Fibroblast of skin of abdomen (primary cell): ENCODE data around the gene TNPO3. TPM values are rescaled to one million over a fixed set of nuclear protein-coding genes. Genes with fewer than 3 reads are reported as not detected.

Experiments used
- DNase-seq: peaks from one replicate; pipeline ENCODE4 v3.0.0-alpha.2; 2013
- polyA plus RNA-seq, 2 experiments: library from polyadenylated mRNA; unstranded; fragments of 120-200 nt; gene quantifications; one replicate each; pipeline ENCODE4 v1.2.1, GENCODE V29; 2013; ENCODE audit not compliant: insufficient read length in 2 of 2

Gene TNPO3
- 42.0 TPM for polyA plus RNA-seq (2013, experiment 1 of 2; ENCODE audit: insufficient read length)
- polyA plus RNA-seq (2013, experiment 2 of 2; ENCODE audit: insufficient read length), result 40.1 TPM

GRCh38 chr7:129054438-129055293 is at the start of gene TNPO3:
TNPO3 (minus strand) TSS chr7:129055111; CDS start chr7:129054770, 341 bp downstream.
- peak; percentile 92 for DNase-seq

GRCh38 chr7:129103561-129104324 is 48.8 kb upstream of the TNPO3 start:
- DNase-seq, result no peak

- DNase-seq, result peak; percentile 12
Measured at GRCh38 chr7:129101746-129102145, 46.8 kb upstream of the TNPO3 start.

DNA sequence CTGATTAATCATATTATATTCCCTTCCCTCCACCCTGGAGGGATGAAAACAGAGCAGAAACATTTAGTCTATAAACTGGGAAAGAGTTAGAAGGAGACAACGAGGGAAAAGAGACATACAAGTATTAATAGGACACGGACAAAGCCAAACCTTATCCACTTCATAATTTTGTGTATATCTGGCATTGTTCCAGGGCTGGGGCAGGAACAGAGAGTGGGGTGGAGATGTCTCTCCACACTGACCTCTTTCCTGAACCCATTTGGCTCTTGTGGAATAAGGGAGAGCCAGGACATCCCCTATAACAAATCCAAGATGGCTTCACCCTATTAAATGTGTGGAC is 45.9 kb upstream of the TNPO3 start:
- no peak for DNase-seq

GRCh38 chr7:129098409-129099084 is 43.6 kb upstream of the TNPO3 start:
- no peak for DNase-seq

DNA sequence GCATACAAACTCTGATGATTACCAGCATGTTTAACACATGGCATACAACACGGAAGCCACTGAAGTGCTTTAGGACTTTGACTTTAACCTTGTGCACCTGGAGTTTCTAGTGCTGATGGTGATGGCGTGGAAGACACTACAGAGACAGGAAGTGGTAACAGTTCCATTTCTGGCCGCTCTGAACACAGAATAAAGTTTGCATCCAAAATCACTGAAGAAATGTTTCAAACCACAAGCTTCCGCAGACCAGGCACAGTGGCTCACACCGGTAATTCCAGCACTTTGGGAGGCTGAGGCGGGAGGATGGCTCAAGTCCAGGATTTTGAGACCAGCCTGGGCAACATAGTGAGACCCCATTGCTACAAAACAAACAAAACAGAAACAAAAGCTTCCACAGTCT is 40.3 kb upstream of the TNPO3 start:
- DNase-seq, result no peak

- DNase-seq, result no peak
Measured at GRCh38 chr7:129094501-129094900, 39.6 kb upstream of the TNPO3 start.

GRCh38 chr7:129093867-129094456 is 39.1 kb upstream of the TNPO3 start:
- no peak for DNase-seq

DNA sequence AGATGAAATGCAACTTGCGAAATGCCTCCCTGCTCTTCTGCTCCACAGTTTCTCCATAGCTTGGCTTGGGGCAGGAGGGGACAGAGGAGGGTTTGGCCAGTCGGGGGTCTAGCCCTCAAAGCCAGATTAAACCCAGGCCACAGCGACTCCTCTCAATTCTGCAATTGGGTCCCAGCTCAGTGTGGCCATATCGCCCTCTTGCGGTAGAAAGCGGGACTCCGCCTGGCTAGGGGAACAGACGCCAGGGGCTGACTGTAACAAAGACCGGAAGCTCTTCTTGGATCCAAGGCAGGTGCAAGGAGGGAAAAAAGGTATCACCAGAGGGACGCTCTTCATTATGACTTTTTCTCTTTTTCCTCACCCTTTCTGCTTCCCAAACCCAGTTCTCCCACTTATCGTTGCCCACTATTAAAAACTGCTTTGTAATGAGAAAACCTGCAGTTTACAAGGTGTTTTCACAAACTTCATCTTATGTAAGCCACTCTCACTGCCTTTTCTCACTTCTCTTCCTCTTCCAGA is 36.6 kb upstream of the TNPO3 start:
- peak; percentile 49 for DNase-seq

DNA sequence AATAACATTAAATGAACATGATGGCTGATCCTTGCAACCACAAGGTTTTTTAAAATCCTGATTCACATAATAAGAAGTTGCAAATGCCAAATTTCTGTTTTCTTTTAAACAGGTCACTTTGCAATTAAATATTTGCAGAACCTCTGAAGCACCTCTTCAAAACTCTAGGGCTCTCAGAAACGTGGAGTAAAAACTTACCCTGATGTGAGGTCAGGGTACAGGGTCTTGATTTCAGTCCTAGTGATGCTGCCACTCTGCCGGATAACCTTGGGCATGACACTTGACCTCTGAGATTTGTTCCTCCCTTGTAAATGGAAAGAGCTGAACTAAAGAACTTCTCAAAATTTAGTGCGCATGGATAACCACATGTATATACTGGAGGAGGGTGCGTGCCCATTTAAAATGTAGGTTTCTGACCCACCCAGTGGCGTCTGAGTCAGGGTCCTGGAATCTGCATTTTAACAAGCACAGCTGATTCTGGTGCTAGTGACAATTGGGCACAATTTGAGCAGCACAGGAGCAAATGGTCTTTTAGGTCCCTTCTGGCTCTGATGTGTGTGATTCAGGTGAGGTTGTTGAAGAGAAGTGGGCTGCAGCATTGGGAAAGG is 35.5 kb upstream of the TNPO3 start:
- DNase-seq, result no peak

GRCh38 chr7:129089521-129090212 is 34.8 kb upstream of the TNPO3 start:
- DNase-seq, result no peak

- DNase-seq, result no peak
Measured at GRCh38 chr7:129084801-129085551, 30.1 kb upstream of the TNPO3 start.

DNA sequence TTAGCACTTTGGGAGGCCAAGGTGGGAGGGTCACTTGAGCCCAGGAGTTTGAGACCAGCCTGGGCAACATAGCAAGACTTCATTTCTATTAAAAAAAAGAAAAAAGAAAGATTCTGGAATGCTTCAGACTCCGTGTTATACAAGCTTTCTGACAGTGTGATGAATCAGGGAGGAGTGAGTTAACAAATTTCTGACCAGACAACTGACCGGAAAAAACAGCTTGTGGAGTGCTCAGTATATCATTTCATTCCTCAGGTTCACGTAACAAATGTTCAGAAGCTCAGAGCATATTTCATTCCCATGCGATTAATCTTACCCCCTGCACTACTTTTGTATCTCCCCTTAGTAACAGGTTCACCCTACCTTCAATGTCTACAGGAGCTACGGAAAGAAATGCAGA is 28.6 kb upstream of the TNPO3 start:
- DNase-seq, result no peak

DNA sequence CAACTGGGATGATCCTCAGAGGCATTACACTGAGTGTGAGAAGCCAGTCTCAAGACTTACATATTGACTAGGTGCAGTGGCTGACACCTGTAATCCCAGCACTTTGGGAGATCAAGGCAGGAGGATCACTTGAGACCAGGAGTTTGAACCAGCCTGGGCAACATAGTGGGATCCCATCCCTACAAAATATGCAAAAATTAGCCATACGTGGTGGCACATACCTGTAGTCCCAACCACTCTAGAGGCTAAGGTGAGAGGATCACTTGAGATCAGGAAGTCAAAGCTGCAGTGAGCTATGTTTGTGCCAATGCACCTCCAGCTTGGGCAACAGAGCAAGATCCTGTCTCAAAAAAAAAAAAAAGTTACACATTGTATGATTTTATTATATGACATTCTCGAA is 23.5 kb upstream of the TNPO3 start:
- DNase-seq, result no peak

GRCh38 chr7:129076886-129077285 is 22.0 kb upstream of the TNPO3 start:
- DNase-seq, result no peak

DNA sequence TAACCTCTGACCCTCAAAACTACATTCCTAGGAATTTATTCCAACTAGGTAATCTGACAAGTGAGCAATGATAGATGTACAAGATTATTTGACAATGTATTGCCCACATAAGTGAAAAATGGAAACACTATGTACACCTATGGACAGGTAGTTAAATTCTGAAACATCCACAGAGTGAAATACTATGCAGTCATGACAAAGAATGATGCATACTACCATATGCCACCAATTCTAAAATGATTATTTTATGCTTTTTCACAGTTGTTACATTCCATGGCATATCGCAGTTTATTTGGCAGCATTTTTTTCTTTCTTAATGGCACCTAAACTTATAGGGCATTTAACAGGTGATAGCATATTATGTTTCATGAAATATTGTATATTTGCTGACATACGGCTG is 20.1 kb upstream of the TNPO3 start:
- DNase-seq, result no peak

GRCh38 chr7:129074361-129074871 is 19.5 kb upstream of the TNPO3 start:
- no peak for DNase-seq

- DNase-seq, result no peak
Measured at GRCh38 chr7:129073738-129074137, 18.8 kb upstream of the TNPO3 start.

GRCh38 chr7:129073204-129073603 is 18.3 kb upstream of the TNPO3 start:
- DNase-seq, result no peak

GRCh38 chr7:129072479-129073011 is 17.6 kb upstream of the TNPO3 start:
- no peak for DNase-seq
